Testis (tissue), 3 donors: ENCODE measurements around the gene TSTD1. TPM values are rescaled to one million over a fixed set of nuclear protein-coding genes. Genes with fewer than 3 reads are reported as not detected.

Experiments used
- DNase-seq: peaks from one replicate; pipeline ENCODE4 v3.0.0-alpha.2; 2019
- H3K27ac ChIP-seq, 2 donors: fragments of 200-600 bp; sonication (generic); one replicate each; pipeline ENCODE4 v1.5.1; 2019
- H3K27me3 ChIP-seq: fragments of 200-600 bp; sonication (generic); one replicate; pipeline ENCODE4 v1.5.1; 2019
- H3K36me3 ChIP-seq: fragments of 200-600 bp; sonication (generic); one replicate; pipeline ENCODE4 v1.5.1; 2017; ENCODE audit warnings: low read depth; ENCODE audit errors: missing control alignments
- H3K4me1 ChIP-seq: fragments of 200-600 bp; sonication (generic); one replicate; pipeline ENCODE4 v1.5.1; 2019
- H3K4me3 ChIP-seq, 2 donors: fragments of 200-600 bp; sonication (generic); one replicate each; pipeline ENCODE4 v1.5.1; 2017 to 2019
- H3K9me3 ChIP-seq: fragments of 200-600 bp; sonication (generic); one replicate; pipeline ENCODE4 v1.5.1; 2017
- POLR2A ChIP-seq: fragments of 450-650 bp; IDR thresholded peaks from one replicate; pipeline ENCODE4 v1.6.1; 2017; ENCODE audit warnings: antibody characterized with exemption, mild to moderate bottlenecking, moderate library complexity
- WGBS, 2 donors: methylation state at CpG; one replicate each; pipeline ENCODE4 v1.1.5; 2018; 5-methylcytosine and 5-hydroxymethylcytosine counted together
- intact Hi-C: fragments of 100-400 bp; cut with DNase I; formaldehyde crosslinking; loops from one replicate; pipeline ENCODE4 v1.15.1; 2023; ENCODE audit warnings: low total_unique reads
- polyA plus RNA-seq: library from polyadenylated mRNA; stranded (reverse); fragments of 350-450 nt; fragmentation: Illumina TruSeq; extraction: RNeasy Lipid Tissue Mini Kit (QIAGEN cat#74804); gene quantifications from one replicate; pipeline ENCODE4 v1.2.3, GENCODE V29; 2014; ENCODE audit warnings: low read depth, low replicate concordance; ENCODE audit not compliant: insufficient read depth
- total RNA-seq, 2 donors: library from RNA; depleted of rRNA; stranded (reverse); fragments of >200 nt; gene quantifications; one replicate each; pipeline ENCODE4 v1.2.3, GENCODE V29; 2016
- TF ChIP-seq, protein P1 (sequence below), 3 experiments: fragments of 450-650 bp in 2 of 3; fragments of 200-600 bp in 1 of 3; sonication (generic) in 1 of 3; IDR thresholded peaks; one replicate each; pipeline ENCODE4 v1.5.1; 2016 to 2019; ENCODE audit warnings: antibody characterized with exemption in 3 of 3, mild to moderate bottlenecking in 2 of 3, moderate library complexity in 1 of 3

TSTD1 gene
- total and polyA plus RNA-seq, 3 donors from 2014 or later: 52.2 to 103 (median 100) TPM

DNA sequence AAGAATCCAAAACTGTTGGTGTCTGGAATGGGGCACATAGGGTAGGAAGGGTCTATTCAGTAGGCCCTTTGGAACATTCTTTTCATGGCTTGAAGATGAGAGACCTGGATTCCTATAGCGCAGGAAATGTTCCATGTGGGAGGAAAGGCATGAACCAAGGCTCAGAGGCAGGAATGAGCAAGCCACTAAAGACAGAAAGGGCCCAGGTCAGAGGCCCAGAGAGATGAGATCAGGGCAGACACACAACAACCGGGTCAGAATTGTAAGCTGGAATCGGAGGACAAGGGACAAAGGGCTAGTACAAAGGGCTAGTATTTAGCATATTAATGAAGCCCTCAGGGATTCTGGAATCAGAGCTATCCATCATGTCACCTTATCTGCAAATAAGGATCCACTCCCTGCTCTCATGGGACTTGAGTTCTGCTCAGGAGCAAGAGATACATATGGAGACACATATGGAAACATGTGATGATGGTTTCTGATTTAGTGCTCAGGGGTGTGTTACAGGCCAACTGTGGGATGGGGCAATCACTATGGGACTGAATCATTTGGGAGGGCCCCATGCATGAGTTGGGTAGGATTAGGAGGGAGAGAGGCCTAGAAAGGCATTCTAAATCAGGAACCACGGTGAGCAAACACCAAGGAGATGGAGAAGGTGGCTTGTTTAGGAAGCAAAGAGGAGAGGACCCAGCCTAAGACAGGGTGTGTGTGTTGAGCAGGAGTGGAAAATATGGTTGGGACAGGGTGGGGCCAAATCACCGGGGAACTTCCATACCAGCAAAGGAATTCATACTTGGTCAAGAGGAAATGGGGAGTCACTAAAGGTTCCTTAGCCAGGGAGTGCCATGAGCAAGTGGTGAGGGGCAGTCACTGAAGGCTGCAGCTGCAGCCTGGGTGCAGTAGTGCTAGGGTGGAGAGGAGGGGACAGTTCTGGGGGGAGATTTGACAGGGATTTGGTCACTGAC, 42.0 kb upstream of the TSTD1 start:
- Histone ChIP-seq H3K4me3 (no peak overlapping the region), H3K9me3 (no peaks in the 10 kb centered on the region), H3K27ac (no peak overlapping the region), H3K4me1 (no peaks in the 10 kb centered on the region), H3K27me3 (no peaks in the 10 kb centered on the region), H3K36me3 (no peaks in the 10 kb centered on the region)
- 81% methylated on average over 5 of the region's 5 CpGs for WGBS, 2 donors
- no peak for TF ChIP-seq POLR2A
- TF ChIP-seq, protein P1, sequence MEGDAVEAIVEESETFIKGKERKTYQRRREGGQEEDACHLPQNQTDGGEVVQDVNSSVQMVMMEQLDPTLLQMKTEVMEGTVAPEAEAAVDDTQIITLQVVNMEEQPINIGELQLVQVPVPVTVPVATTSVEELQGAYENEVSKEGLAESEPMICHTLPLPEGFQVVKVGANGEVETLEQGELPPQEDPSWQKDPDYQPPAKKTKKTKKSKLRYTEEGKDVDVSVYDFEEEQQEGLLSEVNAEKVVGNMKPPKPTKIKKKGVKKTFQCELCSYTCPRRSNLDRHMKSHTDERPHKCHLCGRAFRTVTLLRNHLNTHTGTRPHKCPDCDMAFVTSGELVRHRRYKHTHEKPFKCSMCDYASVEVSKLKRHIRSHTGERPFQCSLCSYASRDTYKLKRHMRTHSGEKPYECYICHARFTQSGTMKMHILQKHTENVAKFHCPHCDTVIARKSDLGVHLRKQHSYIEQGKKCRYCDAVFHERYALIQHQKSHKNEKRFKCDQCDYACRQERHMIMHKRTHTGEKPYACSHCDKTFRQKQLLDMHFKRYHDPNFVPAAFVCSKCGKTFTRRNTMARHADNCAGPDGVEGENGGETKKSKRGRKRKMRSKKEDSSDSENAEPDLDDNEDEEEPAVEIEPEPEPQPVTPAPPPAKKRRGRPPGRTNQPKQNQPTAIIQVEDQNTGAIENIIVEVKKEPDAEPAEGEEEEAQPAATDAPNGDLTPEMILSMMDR (IDR thresholded peaks at IDR 0.05): no peak
- intact Hi-C loops: no loop called here
- DNase-seq: no peak

DNA sequence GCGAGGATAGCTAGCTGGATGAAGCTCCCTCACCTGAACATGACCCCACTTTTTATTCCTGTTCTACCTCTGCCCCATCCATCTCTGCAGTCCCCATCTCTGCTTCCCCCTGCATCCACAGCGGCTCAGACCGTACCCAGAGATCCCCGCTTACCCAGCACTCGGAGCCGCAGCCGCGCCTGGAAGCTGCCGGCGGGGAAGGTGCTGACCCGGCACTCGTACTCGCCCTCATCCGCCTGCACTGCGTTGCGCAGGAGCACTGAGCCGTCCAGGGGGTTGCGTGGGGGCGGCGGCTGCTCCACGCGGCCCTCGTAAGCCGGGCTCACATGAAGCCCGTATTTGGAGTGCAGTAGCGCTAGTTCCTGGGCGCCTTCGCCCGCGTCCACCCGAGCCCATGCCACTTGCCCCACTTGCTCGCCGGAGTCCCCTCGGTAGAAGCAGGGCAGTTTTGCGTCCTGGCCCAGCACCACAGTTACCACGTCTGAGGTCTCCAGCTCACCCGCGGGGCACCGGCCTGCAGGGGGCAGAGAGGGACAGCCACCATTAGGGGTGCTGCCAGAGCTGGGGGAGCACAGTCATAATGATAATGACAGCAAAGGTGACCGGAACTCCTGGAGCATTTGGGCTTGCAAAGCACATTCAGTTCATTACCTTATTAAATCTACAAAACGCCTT, 40.8 kb upstream of the TSTD1 start:
- WGBS, 2 donors: 42 to 43% methylated on average over 29 to 35 of the region's 41 CpGs
- intact Hi-C loops: no loop called here
- H3K4me1 ChIP-seq: no peaks in the 10 kb centered on the region

GRCh38 chr1:161077426-161077825, 38.7 kb upstream of the TSTD1 start:
- 72 to 81% methylated on average over 6 to 9 of the region's 9 CpGs for WGBS, 2 donors
- Histone ChIP-seq H3K27me3 (no peaks in the 10 kb centered on the region), H3K9me3 (no peaks in the 10 kb centered on the region), H3K4me1 (no peaks in the 10 kb centered on the region), H3K27ac (no peak overlapping the region), H3K36me3 (no peaks in the 10 kb centered on the region), H3K4me3 (no peak overlapping the region)
- no peak for TF ChIP-seq POLR2A
- TF ChIP-seq, protein P1 (IDR thresholded peaks at IDR 0.05): no peak
- intact Hi-C loops: no loop called here
- DNase-seq: no peak

More for the DNA sequence above, 40.8 kb upstream of the TSTD1 start:
- Histone ChIP-seq H3K27ac (no peak overlapping the region), H3K9me3 (no peaks in the 10 kb centered on the region), H3K27me3 (no peaks in the 10 kb centered on the region), H3K36me3 (no peaks in the 10 kb centered on the region), H3K4me3 (peak overlapping the region; percentile 2 to 34)
- peak; percentile 18 for DNase-seq
- TF ChIP-seq, protein P1 (IDR thresholded peaks at IDR 0.05): no peak
- TF ChIP-seq POLR2A: no peak

DNA sequence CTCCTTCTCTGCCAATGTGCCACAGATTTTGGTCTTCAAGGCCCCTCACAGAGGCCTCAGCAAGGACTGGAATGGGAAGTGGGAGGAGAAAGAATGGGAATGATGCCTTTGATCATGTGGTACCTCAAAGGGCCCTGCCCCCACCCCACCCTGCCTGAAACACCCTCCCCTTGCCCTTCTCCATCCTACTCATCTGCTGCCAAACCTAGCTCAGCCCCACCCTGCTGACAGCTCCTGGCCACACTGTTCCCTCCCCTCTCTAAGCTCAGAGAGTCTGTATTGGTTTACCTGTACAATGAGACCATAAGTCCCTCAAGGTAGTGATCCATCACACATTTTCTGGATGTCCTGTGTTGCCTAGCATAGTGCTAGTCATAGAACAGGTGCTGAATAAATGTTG, 37.6 kb upstream of the TSTD1 start:
- DNase-seq: no peak
- no peaks in the 10 kb centered on the region for H3K36me3 ChIP-seq
- no peak overlapping the region for H3K27ac ChIP-seq
- no peak for TF ChIP-seq POLR2A
- TF ChIP-seq, protein P1 (IDR thresholded peaks at IDR 0.05): no peak
- H3K27me3 ChIP-seq: no peaks in the 10 kb centered on the region
- H3K4me3 ChIP-seq: no peak overlapping the region
- H3K9me3 ChIP-seq: no peaks in the 10 kb centered on the region
- intact Hi-C loops: no loop called here
- no peaks in the 10 kb centered on the region for H3K4me1 ChIP-seq
